Thyroid gland (tissue), 4 donors: ENCODE measurements around the gene WFIKKN2.

Source experiments
- CTCF ChIP-seq, 6 experiments: fragments of 200-600 bp in 3 of 6; fragments of 450-650 bp in 3 of 6; sonication (generic) in 3 of 6; IDR thresholded peaks; one replicate each; pipeline ENCODE4 v1.5.1; 2016 to 2019; ENCODE audit warnings: antibody characterized with exemption in 6 of 6, mild to moderate bottlenecking in 2 of 6, inconsistent platforms in 1 of 6, moderate library complexity in 1 of 6
- POLR2A ChIP-seq, 2 donors: fragments of 450-650 bp; IDR thresholded peaks; one replicate each; pipeline ENCODE4 v1.6.1; 2017; ENCODE audit warnings: antibody characterized with exemption in 2 of 2, mild to moderate bottlenecking in 2 of 2, moderate library complexity in 1 of 2

DNA sequence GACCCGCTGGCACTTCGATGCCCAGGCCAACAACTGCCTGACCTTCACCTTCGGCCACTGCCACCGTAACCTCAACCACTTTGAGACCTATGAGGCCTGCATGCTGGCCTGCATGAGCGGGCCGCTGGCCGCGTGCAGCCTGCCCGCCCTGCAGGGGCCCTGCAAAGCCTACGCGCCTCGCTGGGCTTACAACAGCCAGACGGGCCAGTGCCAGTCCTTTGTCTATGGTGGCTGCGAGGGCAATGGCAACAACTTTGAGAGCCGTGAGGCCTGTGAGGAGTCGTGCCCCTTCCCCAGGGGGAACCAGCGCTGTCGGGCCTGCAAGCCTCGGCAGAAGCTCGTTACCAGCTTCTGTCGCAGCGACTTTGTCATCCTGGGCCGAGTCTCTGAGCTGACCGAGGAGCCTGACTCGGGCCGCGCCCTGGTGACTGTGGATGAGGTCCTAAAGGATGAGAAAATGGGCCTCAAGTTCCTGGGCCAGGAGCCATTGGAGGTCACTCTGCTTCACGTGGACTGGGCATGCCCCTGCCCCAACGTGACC is 5.0 kb downstream of the WFIKKN2 start:
- TF ChIP-seq CTCF (IDR thresholded peaks at IDR 0.05), result no peak
- TF ChIP-seq POLR2A (IDR thresholded peaks at IDR 0.05), result no peak
